ENCODE results near the gene SUSD3. TPM values are rescaled to one million over a fixed set of nuclear protein-coding genes. Genes with fewer than 3 reads are reported as not detected.

Gene SUSD3
- total and polyA plus RNA-seq, 2 of the 4 experiments (the other 2 are of a cell fraction): 0.54 to 1.5 TPM

GRCh38 chr9:93093127-93093876 is 34.8 kb downstream of the SUSD3 start:
- Histone ChIP-seq H3K9me1 (ENCODE audit: insufficient read depth, low read length) (peaks cover 10% of the 10 kb centered on the region), H3K9me3 (ENCODE audit: control insufficient read depth, insufficient read depth, low read length) (peaks cover 19% of the 10 kb centered on the region), H2AFZ (replicated peaks; ENCODE audit: low read length, poor library complexity) (peak overlapping the region; percentile 25), H3K18ac (ENCODE audit: low read depth, low read length) (no peak overlapping the region), H3K4me2 (ENCODE audit: low read depth, low read length) (no peak overlapping the region), H2AK5ac (ENCODE audit: low read depth, low read length) (no peak overlapping the region), H3K56ac (ENCODE audit: extremely low read depth, insufficient read depth, low read length) (no peak overlapping the region), H2BK120ac (ENCODE audit: low read depth, low read length) (no peak overlapping the region), H4K20me1 (ENCODE audit: insufficient read depth, low read length) (peaks cover 3% of the 10 kb centered on the region), H3K14ac (replicated peaks; ENCODE audit: low read depth, low read length) (no peak overlapping the region), H3K9ac (ENCODE audit: low read depth, low read length) (no peak overlapping the region), H3K27me3 (ENCODE audit: control insufficient read depth, insufficient read depth, low read length) (no peaks in the 10 kb centered on the region), H4K5ac (ENCODE audit: low read depth, low read length) (no peak overlapping the region), H3K27ac (ENCODE audit: insufficient read depth, low read length) (no peak overlapping the region), H3K36me3 (ENCODE audit: control insufficient read depth, insufficient read depth, low read length) (no peaks in the 10 kb centered on the region), H3K23ac (ENCODE audit: low read depth, low read length) (no peak overlapping the region), H2AK9ac (replicated peaks; ENCODE audit: low read depth, low read length, poor library complexity) (no peak overlapping the region), H2BK15ac (ENCODE audit: low read depth, low read length) (no peak overlapping the region), H4K91ac (ENCODE audit: insufficient read depth, low read depth, low read length) (no peak overlapping the region), H2BK5ac (ENCODE audit: low read depth, low read length, poor library complexity, severe bottlenecking) (no peak overlapping the region), H3K4me1 (ENCODE audit: control insufficient read depth, insufficient read depth, low read length) (peaks cover 22% of the 10 kb centered on the region), H3K4me3 (ENCODE audit: insufficient read depth, low read depth, low read length) (no peak overlapping the region), H2BK20ac (ENCODE audit: low read depth, low read length) (no peak overlapping the region), H4K8ac (ENCODE audit: low read depth in 2 of 2, low read length in 2 of 2) (no peak overlapping the region), H3K4ac (ENCODE audit: low read depth, low read length) (no peak overlapping the region), H3K79me1 (ENCODE audit: low read depth in 1 of 2, low read length in 2 of 2) (peaks cover 16 to 19% of the 10 kb centered on the region in 2 experiments; a peak in 3 of 4 replicates)
- in situ Hi-C loops (cut with MboI; ENCODE audit: low sequenced_read_pairs) (no loop called here), intact Hi-C loops (cut with micrococcal nuclease) (loop anchor here (10.0 kb wide), 1 partner anchor 361 kb away; the partner anchor contains the start of genes FAM120A and FAM120AOS), dilution Hi-C loops (cut with HindIII; ENCODE audit: low sequenced_read_pairs, unreplicated experiment) (no loop called here)
- WGBS, 2 experiments (ENCODE audit: extremely low coverage in 2 of 2, insufficient read length in 1 of 2): 63% methylated on average over 4 of the region's 11 CpGs; no CpG with 5 or more reads in 1 of the 2 experiments
- no TSS peak for BruUV-seq (replicated peaks)
- ChIA-PET POLR2A (ENCODE audit: unreplicated experiment) (no interaction called here), CTCF (no interaction called here)
- no peak for ATAC-seq (ENCODE audit: low read depth)
- TF ChIP-seq BHLHE40 (IDR thresholded peaks at IDR 0.05; ENCODE audit: low read depth, low read length) (no peak), POLR2A (IDR thresholded peaks at IDR 0.05; ENCODE audit: low read depth, low read length) (no peak), FOS (IDR thresholded peaks at IDR 0.05; ENCODE audit: low read depth, low read length) (no peak), CTCF (conservative IDR thresholded peaks at IDR 0.05; ENCODE audit: low read depth, low read length) (no peak), CHD1 (IDR thresholded peaks at IDR 0.05; ENCODE audit: low read depth, low read length) (no peak), SMC3 (IDR thresholded peaks at IDR 0.05; ENCODE audit: low read depth, low read length) (no peak), RFX5 (IDR thresholded peaks at IDR 0.05; ENCODE audit: low read depth, low read length) (no peak), MAFK (IDR thresholded peaks at IDR 0.05; ENCODE audit: low read depth, low read length) (no peak), RAD21 (IDR thresholded peaks at IDR 0.05; ENCODE audit: low read length) (no peak), NFE2L2 (IDR thresholded peaks at IDR 0.05; ENCODE audit: low read depth, low read length) (no peak)
- DNase-seq: no peak
